HG02610 (cell line): ENCODE results near the gene RPL31.

Experiments used
- ATAC-seq: cut with Tn5 transposase; IDR thresholded peaks from one replicate; pipeline ENCODE4 v1.9.1; 2021; ENCODE audit warnings: mild to moderate bottlenecking, moderate library complexity; ENCODE audit not compliant: unreplicated experiment

Gene RPL31

GRCh38 chr2:101001691-101002561 lies at the start of gene RPL31:
RPL31 (plus strand) TSS chr2:101002289; CDS start chr2:101002702, 413 bp downstream.
- ATAC-seq = peak; percentile 93

- no peak for ATAC-seq
Observed at GRCh38 chr2:100952512-100952911, 49.6 kb upstream of the RPL31 start.

GRCh38 chr2:100953406-100954043 lies 48.6 kb upstream of the RPL31 start:
- ATAC-seq = no peak

- ATAC-seq = no peak
Observed at GRCh38 chr2:100954044-100954420, 48.1 kb upstream of the RPL31 start.

GRCh38 chr2:100955226-100955625 lies 46.9 kb upstream of the RPL31 start:
- no peak for ATAC-seq

GRCh38 chr2:100956081-100956480 lies 46.0 kb upstream of the RPL31 start:
- no peak for ATAC-seq

- ATAC-seq = no peak
Observed at GRCh38 chr2:100957996-100958653, 44.0 kb upstream of the RPL31 start.

DNA sequence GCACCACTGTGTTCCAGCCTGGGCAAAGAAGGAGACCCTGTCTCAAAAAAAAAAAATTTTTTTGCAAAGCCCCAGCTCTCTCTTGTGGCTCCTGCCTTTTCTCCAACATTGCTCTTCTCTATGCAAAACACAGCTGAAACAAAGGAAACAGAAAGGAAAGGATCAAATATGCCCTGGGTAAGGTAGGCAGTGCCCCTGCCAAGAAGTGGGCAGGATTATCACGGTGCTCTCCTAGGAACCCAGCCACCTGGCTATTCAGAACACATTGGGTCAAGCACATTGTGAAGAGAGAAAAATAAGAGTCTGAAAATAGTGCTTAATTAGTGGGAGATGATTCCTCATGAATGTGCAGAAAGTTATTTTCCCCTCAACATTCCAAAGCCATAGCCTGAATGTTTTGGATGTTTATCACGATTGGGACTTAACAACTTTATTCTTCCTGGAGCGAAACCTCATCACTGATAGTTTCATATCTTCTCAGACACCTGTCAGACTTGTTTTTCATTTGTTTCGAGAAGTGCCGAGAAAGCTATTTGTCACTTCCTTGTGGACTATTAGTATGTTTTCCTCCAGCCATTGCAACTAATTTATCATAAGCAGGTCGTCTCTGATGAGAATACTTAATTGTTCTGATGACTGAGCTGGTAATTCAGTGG lies 42.7 kb upstream of the RPL31 start:
- ATAC-seq = no peak

- ATAC-seq = no peak
Observed at GRCh38 chr2:100960688-100961087, 41.4 kb upstream of the RPL31 start.

DNA sequence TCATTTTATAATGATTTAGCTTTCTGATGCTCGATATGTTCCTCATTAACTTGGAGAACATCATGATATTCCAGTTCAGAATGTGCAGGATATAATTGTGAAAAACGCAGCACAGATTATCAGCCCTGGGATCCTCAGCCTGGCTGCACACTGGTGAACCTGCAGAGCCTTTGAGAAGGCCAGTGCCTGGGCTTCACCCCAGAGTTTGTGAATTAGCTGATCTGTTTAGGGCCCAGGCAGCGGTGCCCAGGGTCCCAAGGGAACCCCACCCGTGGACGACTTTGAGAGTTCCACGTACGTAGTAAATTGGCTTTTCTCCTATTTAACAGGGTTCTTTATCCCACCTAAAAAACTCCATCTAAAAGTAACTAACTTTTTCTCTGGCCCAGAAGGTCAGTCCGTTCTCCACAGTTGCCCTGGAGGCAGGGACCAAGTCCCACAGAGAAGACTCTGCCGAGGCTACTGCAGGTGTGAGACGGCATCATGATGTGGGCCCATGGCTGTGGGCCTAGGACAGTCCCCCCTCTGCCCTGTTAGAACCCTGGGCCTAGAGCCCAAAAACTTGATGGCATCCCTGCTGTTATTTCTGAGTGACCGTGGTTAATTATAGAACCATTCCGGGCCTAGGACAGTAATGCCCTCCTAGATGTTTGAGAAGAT lies 39.6 kb upstream of the RPL31 start:
- ATAC-seq = no peak

DNA sequence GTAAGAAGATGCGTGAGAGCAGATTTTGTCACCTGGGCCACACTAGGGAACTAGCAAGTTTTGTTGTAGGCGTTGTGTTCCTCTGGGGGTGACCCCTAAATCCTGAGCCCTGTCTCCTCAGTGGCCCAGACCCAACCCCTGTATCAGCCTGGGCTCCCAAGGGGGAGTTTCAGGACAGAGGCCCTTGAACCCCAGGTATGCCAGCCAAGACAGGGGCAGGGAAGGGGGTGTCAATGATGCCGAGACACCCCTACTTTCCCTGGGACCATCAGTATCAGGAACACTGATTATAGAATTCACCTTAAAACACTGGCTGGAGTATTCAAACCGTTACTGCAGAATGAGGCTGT lies 39.1 kb upstream of the RPL31 start:
- no peak for ATAC-seq

GRCh38 chr2:100964222-100964621 lies 37.9 kb upstream of the RPL31 start:
- ATAC-seq = no peak

DNA sequence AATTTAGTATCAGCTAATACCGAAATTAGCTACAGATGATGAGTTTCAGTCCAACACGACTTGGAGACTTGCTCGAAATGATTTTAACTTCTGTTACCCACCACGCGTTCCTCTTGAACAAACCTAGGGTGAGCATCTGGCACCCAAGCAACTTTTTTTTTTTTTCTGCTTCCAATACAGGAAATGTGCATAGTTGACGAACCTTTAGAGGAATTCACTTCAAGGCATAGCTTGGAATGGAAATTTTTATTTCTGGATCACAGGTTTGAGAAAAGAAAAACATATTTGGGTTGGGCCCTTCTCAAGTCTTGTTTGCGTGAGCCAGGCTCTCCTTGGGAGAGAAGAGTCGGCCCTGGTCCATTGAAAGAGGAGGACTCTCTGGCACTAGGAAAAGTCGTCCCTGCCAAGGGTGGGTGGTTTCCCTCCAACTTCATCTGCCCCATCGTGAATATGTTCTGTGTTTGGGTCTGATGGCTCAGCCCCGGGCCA lies 37.4 kb upstream of the RPL31 start:
- ATAC-seq = no peak

GRCh38 chr2:100965596-100965995 lies 36.5 kb upstream of the RPL31 start:
- no peak for ATAC-seq

- no peak for ATAC-seq
Observed at GRCh38 chr2:100967716-100968115, 34.4 kb upstream of the RPL31 start.

DNA sequence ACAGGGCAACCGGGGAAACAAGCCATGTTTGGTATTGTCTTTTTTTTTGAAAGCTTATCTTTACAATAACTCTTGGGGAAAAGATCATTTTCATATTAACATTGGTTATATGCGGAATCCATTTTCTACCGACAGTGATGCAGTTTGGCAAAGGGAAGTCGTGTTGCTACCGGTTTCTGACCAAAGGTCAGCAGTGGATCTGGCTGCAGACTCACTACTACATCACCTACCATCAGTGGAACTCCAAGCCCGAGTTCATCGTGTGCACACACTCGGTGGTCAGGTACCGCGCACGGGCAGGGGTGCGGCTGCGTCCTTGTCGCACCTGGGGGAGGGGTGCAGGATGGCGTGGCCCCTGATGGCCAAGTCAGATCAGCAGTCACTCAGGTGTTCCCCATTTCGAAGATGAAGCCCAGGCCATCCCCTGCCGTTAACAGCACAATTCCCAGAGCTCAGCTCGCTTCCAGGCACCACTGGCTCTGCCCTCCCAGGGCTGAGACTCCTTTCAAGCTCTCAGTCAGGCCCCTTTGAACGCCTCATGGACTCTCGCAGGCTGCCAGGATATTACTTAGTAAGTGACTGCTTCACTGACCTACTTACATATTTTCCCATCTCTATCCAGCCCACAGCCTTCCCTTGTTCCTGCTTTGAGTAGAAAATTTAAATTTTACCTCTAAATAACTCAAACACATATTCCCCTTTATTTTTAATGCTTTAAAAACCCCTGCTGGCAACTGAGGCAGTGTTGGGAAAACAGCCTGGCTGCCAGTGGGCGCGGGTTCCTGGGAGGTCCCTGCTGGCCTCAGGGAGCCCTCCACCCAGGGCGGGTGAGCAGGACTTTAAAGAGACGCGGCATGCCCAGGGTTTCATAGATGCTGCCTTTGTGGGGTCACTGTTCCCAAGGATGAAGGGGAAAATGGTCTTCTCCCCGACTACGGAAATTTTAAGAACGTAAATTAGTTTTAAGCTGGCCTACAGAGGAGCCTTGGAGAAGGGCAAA lies 33.6 kb upstream of the RPL31 start:
- no peak for ATAC-seq

- ATAC-seq = no peak
Observed at GRCh38 chr2:100969998-100970397, 32.1 kb upstream of the RPL31 start.

DNA sequence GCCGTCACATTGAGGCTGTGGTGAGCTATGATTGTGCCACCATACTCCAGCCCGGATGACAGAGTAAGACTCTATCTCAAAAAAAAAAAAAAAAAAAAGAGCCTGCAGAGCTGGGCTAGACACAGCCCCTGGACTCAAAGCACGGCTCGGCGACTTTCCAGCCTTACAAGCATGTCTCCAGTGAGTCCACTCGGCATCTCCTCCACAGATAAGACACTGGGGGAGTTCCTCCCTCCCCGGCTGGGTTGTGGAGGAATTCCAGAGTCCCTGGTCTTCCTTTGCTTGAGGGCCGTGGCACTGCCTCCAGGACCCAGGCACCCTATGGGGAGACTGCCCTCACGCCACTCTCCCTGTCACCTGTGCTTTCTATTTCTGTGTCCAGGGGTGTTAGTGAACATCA lies 30.9 kb upstream of the RPL31 start:
- no peak for ATAC-seq

DNA sequence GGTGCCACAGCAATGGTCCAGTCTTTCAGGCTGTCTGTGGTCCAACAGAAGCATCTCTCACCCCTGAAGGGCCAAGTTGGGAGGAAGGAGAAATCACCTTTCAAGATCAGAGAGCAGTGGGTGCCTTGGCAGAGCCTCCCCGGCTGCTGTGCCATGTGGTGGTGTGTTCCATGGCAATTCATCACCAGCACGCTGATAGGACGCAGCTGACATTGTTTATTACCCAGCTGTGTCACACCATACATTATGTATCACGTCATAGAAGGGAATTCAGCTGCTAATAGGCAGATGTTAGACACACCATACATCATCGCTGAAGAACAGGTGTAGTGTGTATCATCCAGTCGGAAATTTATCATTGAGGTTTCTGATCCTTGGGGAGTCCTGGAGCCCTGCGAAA lies 29.6 kb upstream of the RPL31 start:
- no peak for ATAC-seq
